Measurements from ENCODE around the gene LETMD1. TPM values are rescaled to one million over a fixed set of nuclear protein-coding genes. Genes with fewer than 3 reads are reported as not detected.

The LETMD1 gene
- total and polyA plus RNA-seq, 2 of the 13 experiments (the other 11 are each of a cell fraction or from before 2014, with no cell fraction given) = 43.3 to 87.7 TPM

DNA sequence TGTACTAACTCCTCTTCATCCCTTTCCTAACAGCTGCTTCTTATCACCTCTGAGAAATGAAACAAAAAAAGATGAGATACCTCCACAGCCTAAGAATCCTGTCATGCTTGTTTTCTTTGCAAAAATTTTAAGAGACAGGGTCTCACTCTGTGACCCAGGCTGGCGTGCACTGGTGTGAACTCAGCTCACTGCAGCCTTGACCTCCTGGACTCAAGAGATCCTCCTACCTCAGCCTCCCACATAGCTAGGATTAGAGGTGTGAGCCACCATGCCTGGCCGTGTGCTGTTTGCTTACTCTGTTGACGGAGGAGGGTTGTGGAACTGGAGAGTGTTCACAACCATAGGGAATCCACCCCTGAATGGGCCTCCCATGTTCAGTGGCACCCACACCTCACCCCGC lies 19.1 kb downstream of the LETMD1 start (continued):
- TF ChIP-seq, protein P1, sequence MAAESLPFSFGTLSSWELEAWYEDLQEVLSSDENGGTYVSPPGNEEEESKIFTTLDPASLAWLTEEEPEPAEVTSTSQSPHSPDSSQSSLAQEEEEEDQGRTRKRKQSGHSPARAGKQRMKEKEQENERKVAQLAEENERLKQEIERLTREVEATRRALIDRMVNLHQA (CRISPR knock-in tag; IDR thresholded peaks at IDR 0.05) = no peak
- TF ChIP-seq, protein P2, sequence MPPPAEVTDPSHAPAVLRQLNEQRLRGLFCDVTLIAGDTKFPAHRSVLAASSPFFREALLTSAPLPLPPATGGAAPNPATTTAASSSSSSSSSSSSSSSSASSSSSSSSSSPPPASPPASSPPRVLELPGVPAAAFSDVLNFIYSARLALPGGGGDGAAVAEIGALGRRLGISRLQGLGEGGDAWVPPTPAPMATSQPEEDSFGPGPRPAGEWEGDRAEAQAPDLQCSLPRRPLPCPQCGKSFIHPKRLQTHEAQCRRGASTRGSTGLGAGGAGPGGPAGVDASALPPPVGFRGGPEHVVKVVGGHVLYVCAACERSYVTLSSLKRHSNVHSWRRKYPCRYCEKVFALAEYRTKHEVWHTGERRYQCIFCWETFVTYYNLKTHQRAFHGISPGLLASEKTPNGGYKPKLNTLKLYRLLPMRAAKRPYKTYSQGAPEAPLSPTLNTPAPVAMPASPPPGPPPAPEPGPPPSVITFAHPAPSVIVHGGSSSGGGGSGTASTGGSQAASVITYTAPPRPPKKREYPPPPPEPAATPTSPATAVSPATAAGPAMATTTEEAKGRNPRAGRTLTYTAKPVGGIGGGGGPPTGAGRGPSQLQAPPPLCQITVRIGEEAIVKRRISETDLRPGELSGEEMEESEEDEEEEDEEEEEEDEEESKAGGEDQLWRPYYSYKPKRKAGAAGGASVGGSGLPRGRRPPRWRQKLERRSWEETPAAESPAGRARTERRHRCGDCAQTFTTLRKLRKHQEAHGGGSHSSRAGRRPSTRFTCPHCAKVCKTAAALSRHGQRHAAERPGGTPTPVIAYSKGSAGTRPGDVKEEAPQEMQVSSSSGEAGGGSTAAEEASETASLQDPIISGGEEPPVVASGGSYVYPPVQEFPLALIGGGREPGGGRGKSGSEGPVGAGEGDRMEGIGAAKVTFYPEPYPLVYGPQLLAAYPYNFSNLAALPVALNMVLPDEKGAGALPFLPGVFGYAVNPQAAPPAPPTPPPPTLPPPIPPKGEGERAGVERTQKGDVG (CRISPR knock-in tag; IDR thresholded peaks at IDR 0.05; ENCODE audit: borderline replicate concordance) = 0 out of 2 replicates have a peak, but pooled peaks have one; percentile 33
- TF ChIP-seq, protein P3, sequence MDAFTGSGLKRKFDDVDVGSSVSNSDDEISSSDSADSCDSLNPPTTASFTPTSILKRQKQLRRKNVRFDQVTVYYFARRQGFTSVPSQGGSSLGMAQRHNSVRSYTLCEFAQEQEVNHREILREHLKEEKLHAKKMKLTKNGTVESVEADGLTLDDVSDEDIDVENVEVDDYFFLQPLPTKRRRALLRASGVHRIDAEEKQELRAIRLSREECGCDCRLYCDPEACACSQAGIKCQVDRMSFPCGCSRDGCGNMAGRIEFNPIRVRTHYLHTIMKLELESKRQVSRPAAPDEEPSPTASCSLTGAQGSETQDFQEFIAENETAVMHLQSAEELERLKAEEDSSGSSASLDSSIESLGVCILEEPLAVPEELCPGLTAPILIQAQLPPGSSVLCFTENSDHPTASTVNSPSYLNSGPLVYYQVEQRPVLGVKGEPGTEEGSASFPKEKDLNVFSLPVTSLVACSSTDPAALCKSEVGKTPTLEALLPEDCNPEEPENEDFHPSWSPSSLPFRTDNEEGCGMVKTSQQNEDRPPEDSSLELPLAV (CRISPR knock-in tag; conservative IDR thresholded peaks at IDR 0.05; ENCODE audit: low read depth) = no peak
- TF ChIP-seq HNF4A (CRISPR knock-in tag; IDR thresholded peaks at IDR 0.05) (peak; percentile 66), ZNF460 (CRISPR knock-in tag; IDR thresholded peaks at IDR 0.05; ENCODE audit: borderline replicate concordance) (peak; percentile 75; the same call in 1 of the 2 replicates), MED13 (CRISPR knock-in tag; IDR thresholded peaks at IDR 0.05) (no peak), FOXO1 (CRISPR knock-in tag; IDR thresholded peaks at IDR 0.05) (no peak), FOXC1 (CRISPR knock-in tag; IDR thresholded peaks at IDR 0.05; ENCODE audit: borderline replicate concordance) (no peak), PITX1 (CRISPR knock-in tag; IDR thresholded peaks at IDR 0.05) (no peak; the same call in 1 of the 2 replicates), RXRA (CRISPR knock-in tag; IDR thresholded peaks at IDR 0.05) (peak; percentile 35; the same call in 1 of the 2 replicates), RARA (CRISPR knock-in tag; IDR thresholded peaks at IDR 0.05) (0 out of 2 replicates have a peak, but pooled peaks have one; percentile 5)
- TF ChIP-seq, protein P4, sequence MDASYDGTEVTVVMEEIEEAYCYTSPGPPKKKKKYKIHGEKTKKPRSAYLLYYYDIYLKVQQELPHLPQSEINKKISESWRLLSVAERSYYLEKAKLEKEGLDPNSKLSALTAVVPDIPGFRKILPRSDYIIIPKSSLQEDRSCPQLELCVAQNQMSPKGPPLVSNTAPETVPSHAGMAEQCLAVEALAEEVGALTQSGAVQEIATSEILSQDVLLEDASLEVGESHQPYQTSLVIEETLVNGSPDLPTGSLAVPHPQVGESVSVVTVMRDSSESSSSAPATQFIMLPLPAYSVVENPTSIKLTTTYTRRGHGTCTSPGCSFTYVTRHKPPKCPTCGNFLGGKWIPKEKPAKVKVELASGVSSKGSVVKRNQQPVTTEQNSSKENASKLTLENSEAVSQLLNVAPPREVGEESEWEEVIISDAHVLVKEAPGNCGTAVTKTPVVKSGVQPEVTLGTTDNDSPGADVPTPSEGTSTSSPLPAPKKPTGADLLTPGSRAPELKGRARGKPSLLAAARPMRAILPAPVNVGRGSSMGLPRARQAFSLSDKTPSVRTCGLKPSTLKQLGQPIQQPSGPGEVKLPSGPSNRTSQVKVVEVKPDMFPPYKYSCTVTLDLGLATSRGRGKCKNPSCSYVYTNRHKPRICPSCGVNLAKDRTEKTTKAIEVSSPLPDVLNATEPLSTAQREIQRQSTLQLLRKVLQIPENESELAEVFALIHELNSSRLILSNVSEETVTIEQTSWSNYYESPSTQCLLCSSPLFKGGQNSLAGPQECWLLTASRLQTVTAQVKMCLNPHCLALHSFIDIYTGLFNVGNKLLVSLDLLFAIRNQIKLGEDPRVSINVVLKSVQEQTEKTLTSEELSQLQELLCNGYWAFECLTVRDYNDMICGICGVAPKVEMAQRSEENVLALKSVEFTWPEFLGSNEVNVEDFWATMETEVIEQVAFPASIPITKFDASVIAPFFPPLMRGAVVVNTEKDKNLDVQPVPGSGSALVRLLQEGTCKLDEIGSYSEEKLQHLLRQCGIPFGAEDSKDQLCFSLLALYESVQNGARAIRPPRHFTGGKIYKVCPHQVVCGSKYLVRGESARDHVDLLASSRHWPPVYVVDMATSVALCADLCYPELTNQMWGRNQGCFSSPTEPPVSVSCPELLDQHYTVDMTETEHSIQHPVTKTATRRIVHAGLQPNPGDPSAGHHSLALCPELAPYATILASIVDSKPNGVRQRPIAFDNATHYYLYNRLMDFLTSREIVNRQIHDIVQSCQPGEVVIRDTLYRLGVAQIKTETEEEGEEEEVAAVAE (CRISPR knock-in tag; IDR thresholded peaks at IDR 0.05; ENCODE audit: borderline replicate concordance) = no peak
- TF ChIP-seq, protein P5, sequence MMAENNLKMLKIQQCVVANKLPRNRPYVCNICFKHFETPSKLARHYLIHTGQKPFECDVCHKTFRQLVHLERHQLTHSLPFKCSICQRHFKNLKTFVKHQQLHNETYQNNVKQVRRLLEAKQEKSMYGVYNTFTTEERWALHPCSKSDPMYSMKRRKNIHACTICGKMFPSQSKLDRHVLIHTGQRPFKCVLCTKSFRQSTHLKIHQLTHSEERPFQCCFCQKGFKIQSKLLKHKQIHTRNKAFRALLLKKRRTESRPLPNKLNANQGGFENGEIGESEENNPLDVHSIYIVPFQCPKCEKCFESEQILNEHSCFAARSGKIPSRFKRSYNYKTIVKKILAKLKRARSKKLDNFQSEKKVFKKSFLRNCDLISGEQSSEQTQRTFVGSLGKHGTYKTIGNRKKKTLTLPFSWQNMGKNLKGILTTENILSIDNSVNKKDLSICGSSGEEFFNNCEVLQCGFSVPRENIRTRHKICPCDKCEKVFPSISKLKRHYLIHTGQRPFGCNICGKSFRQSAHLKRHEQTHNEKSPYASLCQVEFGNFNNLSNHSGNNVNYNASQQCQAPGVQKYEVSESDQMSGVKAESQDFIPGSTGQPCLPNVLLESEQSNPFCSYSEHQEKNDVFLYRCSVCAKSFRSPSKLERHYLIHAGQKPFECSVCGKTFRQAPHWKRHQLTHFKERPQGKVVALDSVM (CRISPR knock-in tag; IDR thresholded peaks at IDR 0.05) = peak; percentile 97
- TF ChIP-seq, protein P6, sequence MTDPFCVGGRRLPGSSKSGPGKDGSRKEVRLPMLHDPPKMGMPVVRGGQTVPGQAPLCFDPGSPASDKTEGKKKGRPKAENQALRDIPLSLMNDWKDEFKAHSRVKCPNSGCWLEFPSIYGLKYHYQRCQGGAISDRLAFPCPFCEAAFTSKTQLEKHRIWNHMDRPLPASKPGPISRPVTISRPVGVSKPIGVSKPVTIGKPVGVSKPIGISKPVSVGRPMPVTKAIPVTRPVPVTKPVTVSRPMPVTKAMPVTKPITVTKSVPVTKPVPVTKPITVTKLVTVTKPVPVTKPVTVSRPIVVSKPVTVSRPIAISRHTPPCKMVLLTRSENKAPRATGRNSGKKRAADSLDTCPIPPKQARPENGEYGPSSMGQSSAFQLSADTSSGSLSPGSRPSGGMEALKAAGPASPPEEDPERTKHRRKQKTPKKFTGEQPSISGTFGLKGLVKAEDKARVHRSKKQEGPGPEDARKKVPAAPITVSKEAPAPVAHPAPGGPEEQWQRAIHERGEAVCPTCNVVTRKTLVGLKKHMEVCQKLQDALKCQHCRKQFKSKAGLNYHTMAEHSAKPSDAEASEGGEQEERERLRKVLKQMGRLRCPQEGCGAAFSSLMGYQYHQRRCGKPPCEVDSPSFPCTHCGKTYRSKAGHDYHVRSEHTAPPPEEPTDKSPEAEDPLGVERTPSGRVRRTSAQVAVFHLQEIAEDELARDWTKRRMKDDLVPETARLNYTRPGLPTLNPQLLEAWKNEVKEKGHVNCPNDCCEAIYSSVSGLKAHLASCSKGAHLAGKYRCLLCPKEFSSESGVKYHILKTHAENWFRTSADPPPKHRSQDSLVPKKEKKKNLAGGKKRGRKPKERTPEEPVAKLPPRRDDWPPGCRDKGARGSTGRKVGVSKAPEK (CRISPR knock-in tag; IDR thresholded peaks at IDR 0.05; ENCODE audit: borderline replicate concordance) = no peak
